NK-92 treated with Interleukin-12 subunit alpha and Interleukin-12 subunit beta, amount 100 ng/mL, for 24 hours (cell line): ENCODE results near the gene CELF5.

ENCODE experiments used
- DNase-seq: peaks from one replicate; lab custom pipeline; 2025; lab: John Stamatoyannopoulos, UW

Gene CELF5

DNA sequence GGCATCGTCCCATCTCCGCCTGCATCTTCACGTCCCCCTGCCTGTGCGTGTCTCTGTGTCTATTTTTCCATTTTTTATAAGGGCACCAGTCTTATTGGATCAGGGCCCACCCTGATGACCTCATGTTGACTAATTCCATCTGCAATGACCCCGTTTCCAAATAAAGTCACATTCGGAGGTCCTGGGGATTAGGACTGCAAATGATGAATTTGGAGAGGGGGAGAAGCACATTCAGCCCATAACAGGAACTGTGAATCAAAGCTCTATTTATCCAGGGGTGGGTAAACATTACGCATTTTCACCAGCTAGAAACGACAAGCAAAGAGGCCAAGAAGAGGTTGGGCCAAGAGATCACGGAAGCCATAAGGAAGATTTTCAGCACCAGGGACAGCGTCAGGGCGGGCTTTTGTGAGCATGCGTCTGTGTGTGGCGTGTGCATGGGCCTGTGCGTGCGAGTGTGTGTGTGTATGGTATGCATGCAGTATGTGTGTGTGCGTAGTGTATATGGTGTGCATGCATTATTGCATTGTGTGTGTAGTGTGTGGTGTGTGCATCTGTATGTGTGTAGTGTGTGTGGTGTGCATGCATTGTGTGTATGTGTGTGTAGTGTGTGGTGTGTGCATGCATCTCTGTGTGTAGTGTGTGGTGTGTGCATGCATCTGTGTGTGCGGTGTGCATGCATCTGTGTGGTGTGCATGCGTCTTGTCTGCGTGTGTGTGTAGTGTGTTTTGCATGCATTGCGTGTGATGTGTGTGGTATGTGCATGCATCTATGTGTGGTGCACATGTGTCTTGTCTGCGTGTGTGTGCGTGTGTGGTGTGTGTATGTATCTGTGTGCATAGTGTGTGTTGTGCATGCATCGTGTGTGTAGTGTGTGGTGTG lies 19.6 kb downstream of the CELF5 start:
- no peak for DNase-seq

DNA sequence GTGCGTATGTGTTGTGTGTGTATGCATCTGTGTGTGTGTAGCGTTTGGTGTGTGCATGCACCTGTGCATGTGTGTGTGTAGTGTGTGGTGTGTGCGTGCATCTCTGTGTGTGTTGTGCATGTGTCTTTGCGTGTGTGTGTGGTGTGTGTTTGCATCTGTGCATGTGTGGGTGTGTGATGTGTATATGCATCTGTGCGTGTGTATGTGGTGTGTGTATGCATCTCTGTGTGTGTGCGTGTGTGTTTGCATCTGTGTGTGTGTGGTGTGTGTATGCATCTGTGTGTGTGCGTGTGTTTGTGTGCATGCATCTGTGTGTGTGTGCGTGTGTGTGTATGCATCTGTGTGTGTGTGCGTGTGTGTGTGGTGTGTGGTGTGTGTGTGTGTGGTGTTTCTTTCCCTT lies 20.6 kb downstream of the CELF5 start:
- DNase-seq: no peak

DNA sequence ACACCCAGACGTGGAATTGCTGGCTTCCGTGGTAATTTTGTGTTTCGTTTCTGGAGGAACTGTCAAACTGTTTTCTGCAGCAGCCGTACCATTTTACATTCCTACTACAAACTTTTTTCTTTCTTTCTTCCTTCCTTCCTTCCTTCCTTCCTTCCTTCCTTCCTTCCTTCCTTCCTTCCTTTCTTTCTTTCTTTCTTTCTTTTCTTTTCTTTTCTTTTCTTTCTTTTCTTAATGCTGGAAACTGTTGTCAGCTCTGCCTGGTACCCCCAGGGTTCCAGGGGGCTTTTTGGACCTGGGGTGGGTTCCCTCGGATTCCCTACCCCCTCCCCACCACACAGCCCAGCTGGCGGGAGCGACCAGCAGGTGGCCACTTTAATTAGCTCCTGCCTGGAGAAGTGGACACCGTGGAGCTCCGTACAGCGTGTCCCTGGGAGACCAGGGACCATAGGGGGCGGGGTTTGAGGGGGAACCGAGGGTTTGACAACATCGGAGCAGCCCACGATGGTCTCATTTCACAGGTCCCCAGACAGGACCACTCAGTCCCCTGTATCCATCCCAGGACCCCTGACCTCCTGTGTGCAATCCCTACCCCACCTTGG lies 24.4 kb downstream of the CELF5 start:
- DNase-seq: no peak

DNA sequence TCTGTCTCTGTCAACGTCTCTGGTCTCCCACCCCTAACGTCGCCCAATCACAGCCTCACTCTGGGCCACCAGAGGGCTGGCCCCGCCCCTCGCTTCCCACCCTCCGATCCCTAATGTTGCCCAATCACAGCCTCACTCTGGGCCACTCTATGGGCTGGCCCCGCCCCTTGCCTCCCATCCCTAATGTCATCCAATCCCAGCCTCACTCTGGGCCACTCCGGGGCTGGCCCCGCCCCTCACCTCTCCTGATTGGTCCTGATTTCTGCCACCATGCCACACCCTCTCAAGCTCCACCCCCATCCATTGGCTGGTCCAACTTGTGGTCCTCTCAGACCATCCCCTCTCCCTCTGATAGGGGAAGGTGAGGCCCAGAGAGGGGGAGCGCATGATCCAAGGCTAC lies 24.9 kb downstream of the CELF5 start:
- DNase-seq: no peak

DNA sequence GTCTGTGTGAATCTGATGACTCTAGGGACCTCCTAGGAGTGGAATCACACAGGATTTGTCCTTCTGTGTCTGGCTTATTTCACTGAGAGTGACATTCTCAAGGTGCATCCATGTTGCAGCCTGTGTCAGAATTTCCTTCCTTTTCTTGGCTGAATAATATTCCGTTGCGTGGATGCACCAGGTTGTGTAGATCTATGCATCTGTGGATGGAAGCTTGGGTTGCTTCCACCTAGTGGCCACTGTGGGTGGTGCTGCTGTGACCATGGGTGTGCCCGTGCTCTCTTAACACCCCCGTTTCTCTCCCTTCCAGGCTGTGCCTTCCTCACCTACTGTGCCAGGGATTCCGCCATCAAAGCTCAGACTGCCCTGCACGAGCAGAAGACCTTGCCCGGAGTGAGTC lies 26.2 kb downstream of the CELF5 start:
- no peak for DNase-seq

DNA sequence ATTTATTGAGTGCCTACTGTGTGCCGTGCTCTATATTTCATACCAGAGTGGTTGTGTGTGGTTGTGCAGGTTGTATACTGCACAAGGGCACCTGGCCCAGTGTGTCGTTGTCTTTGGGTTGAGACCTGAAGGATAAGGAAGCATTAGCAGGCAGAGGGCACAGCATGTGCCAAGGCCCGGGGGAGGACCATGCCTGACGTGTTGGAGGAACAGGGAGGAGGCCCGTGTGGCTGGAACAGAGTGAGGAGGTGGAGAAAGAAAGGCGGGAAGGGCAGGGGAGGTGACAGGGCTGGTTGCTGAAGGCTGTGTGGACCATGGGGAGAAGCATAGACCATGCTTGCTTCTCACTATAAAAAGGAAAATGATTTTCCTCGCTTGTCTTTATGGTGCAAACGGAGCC lies 26.8 kb downstream of the CELF5 start:
- no peak for DNase-seq

DNA sequence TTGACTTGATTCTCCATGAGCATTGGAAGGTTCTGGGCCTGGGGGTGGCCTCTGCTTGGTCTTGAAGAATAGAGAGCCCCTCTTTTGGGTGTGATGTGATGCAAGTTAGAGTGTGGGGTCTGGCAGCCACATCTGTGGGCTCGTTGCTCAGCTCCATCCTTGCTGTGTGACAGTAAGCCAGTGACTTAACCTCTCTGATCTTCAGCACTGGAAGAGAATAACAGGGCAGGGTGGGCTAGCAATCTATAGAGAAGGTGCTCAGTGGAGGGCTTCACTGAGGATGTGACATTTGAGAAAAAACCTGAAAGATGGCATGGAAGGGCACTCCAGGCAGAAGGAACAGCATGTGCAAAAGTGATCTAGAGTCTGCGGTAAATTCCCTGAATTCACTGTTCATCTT lies 28.2 kb downstream of the CELF5 start:
- no peak for DNase-seq

DNA sequence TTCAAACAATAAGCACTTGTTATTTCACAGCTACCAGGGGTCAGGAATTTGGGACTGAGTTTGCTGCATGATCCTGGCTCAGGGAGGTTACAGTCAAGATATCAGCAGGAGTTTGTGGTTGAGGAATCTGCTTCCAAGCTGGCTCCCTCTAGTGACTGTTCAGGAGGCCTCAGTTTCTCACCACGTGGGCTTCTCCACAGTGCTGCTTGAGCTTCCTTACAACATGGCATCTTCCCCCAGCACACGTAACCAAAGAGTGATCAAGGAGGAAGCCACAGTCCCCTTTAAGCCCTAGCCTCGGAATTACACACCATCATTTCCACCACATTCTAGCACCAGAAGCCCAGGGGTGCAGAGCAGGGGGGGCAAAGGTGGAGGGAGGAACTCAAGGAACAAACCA lies 28.8 kb downstream of the CELF5 start:
- no peak for DNase-seq

DNA sequence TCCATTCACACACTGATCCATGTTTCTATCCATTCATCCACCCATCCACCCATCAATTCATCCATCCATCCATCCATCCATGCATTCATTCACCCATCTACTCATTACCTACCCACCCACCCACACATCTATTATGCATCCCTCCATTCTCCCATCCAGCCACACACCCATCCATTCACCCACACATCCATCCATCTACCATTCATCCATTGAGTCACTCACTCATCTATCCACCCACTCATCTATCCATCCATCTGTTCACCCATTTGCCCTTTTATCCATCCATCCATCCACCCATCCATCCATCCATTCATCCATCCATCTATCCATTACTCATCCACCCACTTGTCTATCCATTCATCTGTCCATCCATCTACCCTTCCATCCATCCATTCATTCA lies 30.1 kb downstream of the CELF5 start:
- DNase-seq: no peak

DNA sequence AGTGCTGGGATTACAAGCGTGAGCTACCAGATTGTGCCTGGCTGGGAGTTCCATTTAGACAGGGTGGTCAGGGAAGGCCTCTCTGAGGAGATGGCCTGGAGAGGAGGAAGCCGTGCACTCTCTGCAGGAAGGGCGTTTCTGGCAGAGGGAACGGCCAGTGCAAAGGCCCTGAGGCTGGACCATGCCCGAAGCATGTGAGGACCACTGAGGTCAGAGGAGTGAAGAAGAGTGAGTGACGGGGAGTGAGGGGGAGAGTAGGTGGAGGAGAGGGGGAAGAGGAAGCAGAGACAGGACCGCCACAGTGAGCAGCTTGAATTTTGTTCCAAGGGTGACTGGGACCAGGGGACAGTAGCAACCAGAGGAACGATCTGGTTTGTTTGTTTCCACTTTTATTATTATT lies 32.6 kb downstream of the CELF5 start:
- DNase-seq: no peak

DNA sequence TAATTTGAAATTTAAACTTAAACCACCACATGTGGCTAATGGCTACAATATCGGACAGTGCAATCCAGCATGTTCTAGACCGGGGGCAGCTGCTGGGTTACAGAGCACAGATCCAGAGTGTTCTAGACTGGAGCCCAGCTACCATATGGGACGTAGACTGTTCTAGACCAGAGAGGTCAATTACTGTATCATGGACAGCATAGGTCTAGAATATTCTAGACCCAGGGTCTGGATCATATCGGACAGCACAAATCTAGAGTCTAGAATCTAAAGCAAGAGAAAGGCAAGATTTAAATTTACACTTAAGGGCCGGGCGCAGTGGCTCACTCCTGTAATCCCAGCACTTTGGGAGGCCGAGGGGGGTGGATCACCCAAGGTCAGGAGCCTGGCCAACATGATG lies 37.9 kb downstream of the CELF5 start:
- no peak for DNase-seq

DNA sequence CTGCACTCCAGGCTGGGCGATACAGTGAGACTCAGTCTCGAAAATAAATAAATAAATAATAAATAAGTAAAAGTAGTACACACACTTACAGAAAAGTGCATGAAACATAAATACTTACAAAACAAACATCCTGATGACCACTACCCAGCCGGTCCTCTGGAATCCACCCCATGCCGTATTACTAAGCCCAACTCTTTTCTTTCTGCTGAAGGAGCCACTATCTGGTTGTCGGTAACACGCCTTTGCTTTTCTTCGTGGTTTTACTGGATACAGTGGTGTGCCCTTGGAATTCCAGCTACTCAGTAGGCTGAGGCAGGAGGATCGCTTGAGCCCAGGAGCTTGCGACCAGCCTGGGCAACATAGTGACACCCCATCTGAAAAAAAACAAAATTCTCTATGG lies 39.4 kb downstream of the CELF5 start:
- DNase-seq: no peak

DNA sequence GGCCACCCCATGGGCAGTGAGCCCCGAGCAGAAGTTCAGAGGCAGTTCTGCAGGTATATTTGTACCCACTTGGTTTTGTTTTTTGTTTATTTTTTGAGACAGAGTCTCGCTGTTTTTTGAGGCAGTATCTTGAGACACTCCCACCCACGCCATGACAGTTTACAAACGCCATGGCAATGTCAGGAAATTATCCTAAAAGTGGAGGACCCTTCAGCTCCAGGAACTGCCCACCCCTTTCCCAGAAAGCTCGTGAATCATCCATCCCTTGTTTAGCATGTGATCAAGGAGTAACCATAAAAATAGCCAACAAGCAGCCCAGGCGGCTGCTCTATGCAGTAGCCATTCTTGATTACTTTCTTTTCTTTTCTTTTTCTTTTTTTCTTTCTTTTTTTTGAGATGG lies 41.0 kb downstream of the CELF5 start:
- no peak for DNase-seq

DNA sequence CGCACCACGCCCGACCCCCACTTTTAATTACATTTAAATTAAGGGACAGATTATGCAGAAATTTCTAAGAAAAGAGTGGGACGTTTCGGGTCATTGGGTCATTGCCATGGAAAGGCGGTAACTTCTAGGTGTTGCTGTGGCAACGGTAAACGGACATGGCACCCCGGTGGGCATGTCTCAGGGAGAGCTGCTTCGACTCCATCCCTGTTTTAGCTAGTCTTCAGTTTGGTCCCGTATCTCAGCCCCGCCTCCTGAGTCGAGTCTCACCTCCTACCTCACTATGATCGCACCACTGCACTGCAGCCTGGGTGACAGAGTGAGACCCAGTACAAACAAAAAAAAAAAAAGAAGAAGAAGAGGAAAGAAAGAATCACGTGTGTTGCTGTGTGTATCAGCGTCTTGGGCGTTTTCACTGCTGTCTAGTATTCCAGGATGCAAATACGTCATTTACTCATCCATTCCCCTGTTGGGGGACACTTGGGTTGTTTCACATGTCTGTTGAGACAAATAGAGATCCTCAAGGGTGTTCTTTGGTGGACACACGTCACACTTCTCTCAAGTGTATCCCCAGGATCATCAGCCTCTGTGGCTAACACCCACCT lies 41.7 kb downstream of the CELF5 start:
- DNase-seq: no peak

DNA sequence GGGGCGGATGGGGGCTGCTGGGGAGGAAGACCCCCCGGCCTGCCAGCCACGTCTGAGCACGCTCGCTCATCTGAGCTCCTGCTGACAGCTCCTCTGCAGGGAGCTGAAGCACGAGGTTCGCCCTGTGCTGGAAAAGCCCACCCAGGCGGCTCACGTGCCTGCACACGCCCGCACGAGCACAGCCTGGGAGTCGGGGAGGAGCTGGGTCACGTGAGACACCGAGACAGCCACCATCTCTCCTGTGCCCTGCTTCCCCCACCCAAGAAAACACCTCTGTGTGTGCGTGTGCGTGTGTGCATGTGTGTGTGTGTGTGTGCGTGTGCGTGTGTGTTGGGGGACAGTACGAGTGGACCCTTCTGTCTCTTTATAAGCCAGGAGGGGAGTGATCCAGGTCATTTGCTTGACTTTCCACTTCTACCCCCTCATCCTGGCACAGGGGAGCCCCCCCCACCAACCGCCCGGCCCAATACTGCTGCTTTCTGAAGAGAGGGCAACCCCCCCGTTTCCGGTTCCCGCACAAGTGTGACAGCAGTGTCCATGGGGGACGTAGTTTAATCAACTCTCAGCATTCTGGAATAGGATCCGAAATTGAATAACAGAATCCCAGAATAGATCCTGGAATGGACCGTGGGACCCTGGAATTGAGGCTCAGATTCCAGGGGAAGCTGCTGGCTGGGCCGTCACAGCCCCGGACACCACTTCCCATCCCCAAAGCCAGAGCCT lies 42.5 kb downstream of the CELF5 start:
- no peak for DNase-seq

DNA sequence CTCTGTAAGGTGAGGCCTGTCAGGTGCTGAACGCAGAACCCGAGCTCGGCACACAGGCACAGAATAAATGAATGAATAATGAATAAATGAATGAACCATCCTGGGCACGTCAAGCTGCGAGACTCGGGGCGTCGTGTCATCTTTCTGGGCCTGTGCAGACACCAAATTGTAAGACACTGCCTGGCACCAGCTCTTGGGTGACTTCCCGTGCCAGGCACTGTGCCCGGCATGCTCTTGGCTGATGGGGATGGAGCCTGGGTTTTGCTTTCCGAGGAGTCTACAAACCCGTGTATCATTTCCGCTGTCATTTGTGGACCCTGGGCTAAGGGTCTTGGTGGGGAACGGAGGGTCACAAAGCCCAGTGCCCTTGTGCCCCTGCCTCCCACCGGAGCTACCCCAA lies 43.9 kb downstream of the CELF5 start:
- DNase-seq: no peak

DNA sequence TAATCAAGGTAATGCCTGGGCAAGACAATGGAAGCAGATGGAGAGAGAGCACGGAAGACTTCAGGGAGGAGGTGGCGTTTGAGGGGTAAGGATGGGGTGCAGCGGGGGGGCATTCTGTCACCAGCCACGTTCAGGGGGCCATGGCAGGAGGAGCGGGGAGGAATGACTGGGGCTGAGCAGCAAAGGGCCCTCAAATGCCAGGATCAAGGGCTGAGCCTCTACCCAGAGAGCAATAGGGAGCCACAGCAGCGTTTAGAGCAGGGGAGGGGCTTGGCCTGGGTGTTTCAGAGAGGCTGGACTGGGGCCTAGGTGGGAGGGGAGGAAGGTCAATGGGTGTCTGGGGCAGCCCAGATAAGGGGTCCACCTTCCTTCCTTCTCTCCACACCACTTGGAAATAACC lies 44.3 kb downstream of the CELF5 start:
- DNase-seq: no peak

DNA sequence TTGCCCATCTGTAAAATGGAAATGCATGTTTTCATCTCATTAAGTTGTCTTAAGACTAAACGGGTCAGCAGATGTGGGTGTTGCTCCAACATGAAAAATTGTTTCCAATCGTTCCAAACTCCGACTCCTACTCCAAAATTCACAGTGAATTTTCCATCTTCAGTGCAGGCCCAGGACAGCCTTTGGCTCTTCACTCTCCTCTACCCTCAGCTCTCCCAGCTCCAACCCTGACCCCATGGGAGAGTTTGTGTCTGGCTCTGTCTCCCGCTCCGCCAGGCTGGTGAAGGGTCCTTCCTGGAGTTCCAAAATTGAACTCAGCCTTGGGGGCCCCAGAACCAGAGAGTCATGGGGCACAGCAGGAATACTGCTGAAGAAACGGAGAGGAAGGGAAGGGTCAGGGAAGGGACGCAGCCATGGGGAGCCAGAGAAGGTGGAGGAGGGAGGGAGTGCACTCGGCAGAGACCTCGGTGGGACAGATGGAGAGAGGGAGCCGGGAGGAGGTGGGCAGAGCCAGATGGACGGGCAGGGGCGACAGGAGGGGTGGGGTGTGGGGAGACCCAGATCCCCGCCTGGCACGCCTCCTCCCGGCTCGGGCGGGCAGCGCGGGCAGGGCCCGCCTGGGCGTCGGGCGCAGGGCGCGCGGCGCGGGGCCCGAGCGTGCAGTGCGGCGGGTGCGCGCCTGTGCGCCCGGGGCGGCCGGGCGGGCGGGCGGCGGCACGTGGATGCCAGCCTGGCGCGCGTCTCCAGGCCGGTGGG lies 45.6 kb downstream of the CELF5 start:
- no peak for DNase-seq

DNA sequence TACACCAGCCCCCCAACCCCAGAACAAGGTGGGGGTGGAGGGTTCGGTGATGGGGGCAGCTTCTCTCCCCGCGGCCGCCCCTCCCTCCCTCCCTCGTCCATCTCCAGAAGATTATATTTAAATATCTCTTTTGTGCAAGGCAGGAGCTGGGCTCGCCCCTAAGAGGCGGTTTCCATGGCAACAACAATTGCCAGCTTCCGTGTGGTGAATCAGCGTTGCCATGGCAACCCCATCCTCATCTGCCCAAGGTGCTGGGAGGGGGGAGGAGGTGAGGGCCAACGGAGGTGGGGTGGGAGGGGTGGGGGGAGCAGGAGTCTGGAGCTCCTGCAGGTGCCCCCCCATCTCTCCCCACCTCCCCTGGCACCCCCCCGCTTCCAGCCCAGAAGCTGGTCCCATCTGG lies 46.4 kb downstream of the CELF5 start:
- DNase-seq: peak; percentile 21

DNA sequence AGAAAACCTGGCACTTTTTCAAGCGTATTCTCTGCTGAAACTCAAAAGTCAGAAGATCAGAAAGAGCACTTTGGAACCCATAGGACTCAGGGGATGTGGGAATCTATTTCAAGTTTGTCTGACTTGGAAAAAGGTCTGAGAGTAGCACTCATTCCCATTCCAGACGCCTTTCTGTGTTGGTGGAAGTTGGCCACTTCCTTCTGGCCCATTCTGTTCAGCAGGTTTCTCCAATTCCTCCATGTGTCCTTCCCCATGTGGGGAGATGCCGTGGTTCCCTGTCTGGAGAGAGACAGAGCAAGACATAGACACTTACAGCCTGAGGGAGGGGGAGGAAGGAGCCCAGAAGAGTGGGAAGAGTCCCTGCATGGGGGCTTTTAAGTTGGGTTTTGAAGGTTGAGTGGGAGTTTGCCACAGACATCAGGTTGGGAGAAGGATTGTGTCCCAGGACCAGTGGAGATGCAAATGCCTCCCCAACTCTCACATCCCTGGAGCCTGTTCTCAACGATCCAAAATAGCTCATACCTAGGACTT lies 48.0 kb downstream of the CELF5 start:
- DNase-seq: no peak

DNA sequence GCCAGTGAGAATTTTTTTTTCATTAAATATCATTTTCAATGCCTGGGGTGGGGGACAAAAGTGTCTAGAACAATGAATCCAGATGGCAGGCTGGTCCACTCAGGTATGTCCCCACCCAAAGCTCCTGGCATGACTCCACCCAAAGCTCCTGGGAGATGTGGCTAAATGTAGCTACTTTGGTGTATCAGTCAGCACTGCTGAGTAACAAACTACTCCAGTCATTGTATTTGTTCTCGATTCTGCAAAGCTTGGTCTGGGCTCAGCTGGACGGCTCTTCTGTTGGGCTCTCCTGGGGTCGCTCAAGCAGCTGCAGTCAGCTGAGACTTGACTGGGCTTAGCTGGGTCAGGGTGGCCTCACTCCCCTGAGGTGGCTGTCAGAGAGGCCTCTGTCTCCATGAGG lies 48.5 kb downstream of the CELF5 start:
- DNase-seq: no peak
